ENCODE results near the gene XPR1.

- TF ChIP-seq CTCF (IDR thresholded peaks at IDR 0.05) (no peak), POLR2A (IDR thresholded peaks at IDR 0.05) (no peak)
Measured at GRCh38 chr1:180800945-180801344, 169.1 kb downstream of the XPR1 start.
